GM12892 (cell line): ENCODE results near the gene CACNA2D3.

ENCODE experiments used
- POLR2A ChIP-seq: IDR thresholded peaks from 2 replicates; pipeline ENCODE4 v1.6.1; 2011; ENCODE audit warnings: low read depth, low read length, control low read depth
- POLR2AphosphoS5 ChIP-seq: IDR thresholded peaks from 2 replicates; pipeline ENCODE4 v1.6.1; 2011; ENCODE audit warnings: low read depth, low read length, control low read depth

DNA sequence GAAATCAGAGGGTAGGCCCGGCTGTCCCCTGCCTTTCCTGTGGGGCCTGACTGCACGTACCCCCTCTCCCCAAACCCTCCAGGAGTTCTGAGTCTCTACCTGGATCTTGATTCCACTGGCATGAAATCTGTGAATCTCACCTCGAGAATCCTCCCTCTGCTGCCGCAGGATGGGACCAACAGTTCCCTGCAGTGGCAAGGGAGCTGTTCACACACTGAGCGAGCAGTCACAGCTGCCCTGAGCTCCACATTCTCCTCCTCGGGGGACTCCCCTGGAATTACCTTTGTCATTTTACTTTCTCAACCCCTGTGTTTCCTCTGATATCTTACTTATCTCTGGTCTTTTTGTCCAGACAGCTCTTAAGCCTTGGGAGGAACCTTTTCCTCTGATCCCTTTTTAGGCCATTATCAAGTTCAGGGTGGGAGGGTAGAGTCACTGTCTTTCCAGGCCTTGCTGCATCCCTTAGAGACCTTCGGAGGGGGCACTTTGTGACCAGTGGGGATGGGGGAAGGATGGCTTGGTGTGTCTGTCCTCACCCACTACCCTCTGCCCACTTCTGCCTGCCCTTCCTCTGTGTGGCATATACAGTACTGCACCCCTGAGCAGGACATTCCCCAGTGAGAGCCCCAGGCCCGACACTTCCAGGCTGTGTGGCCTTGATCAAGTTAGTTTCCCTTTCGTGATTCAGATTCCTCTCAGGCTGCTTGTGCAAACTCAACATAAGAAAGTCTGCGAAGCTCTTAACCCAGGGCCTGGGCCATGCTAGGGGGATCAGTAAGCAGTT lies 42.0 kb downstream of the CACNA2D3 start:
- TF ChIP-seq POLR2A, result no peak
- no peak for TF ChIP-seq POLR2AphosphoS5
